GM19395 (cell line): ENCODE data around the gene DEPDC4.
A peak's percentile ranks its signal among the peaks of the same experiment; 100 is the strongest.

Experiments used
- ATAC-seq: cut with Tn5 transposase; IDR thresholded peaks from one replicate; pipeline ENCODE4 v1.9.1; 2021; ENCODE audit warnings: mild to moderate bottlenecking, moderate library complexity; ENCODE audit not compliant: unreplicated experiment

The DEPDC4 gene

DNA sequence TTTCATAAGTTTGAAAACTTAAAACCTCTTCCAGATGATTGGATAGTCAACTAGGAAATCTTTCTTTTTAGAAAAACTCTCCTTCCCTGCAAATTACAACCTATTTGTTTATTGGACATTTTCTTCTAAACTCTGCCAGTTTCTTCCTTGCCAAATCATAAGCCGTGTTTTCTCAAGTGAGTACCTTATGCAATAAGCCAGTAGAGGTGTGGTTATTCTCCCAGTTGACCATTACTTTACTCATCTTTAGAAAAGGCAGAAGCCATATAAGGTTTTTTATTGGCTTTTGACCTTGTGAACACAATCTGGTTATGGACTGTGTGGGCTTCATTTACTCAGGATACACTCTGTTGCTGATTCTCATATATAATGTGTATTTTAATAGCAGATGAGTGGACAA, 51.7 kb downstream of the DEPDC4 start:
- no peak for ATAC-seq

DNA sequence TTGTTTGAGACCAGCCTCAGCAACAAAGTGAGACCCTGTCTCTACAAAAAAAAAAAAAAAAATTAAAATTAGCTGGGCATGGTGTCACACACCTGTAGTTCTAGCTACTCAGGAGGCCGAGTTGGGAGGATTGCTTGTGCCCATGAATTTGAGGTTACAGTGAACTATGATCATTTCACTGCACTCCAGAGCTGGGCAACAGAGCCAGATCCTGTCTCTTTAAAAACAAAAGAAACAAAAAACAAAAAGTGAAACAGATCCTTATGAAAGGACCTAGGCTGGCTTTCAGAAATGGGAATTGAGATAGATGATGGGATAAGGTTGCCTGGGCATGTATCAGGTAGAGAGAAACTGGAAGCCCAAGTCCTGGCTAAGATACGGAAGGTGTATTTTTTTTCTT, 52.4 kb downstream of the DEPDC4 start:
- ATAC-seq, result no peak

DNA sequence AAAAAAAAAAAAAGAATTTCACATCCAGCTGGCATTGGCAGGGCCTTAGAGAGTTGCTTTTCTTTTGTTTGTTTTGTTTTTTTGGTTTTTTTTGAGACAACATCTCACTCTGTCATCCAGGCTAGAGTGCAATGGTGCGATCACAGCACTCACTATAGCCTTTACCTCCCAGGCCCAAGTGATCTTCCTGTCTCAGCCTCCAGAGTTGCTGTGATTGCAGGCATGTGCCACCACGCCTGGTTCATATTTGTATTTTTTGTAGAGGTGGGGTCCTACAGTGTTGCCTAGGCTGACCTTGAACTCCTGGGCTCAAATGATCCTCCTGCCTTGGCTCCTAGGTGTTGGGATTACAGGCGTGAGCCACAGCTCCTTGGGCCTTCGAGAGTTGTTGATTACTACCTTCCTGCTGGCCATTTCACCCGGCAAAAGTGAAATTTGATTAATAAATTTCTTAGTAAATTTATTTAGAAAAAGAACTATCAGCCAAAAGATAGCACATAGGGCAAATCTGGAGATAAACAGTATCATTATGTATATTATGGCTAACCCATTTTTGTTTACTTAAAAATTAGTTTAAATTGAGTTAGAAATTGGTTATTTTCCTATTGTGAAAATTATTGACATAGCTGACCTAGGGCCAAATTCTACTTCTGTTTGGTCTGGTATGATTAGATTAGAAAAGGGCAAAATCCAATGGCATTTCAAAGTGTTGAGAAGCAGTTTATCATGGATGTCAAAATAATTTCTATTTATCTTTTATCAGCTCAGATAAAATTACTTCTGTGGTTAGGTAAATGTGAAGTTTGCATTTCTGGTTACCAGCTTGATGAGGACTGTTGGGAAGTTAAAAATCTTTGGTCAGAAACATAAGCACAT, 53.6 kb downstream of the DEPDC4 start:
- ATAC-seq, result no peak

DNA sequence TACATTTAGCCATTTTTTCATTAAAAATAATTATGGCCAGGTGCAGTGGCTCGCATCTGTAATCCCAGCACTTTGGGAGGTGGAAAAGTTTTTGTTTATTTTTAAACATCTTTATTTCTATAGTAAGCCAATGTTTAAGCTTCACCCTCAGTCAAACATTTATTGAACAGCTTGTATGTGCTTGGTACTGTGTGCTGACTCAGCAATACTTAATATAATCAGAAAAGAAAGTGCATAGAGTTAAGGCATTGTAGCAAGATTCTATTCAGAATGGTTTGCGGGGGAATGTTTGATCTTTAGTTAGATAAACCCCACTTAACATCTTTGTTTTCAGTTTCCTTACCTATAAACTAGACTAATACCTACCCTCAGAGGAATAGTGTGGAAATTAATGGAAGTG, 55.2 kb downstream of the DEPDC4 start:
- no peak for ATAC-seq

DNA sequence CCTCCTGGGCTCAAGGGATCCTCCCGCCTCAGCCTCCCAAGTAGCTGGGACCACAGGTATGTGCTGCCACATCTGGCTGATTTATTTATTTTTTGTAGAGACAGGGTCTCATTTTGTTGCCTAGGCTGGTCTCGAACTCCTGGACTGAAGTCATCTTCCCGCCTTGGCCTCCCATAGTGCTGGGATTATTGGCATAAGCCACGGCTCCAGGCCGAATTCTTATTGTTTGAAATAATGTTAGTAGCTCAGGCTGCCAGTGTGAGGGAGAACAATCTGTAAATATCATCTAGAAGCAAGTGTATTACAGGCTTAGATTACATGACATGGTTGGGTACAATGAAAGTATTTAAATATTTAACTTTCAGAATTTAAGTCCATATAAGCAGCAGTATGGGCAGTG, 58.0 kb downstream of the DEPDC4 start:
- no peak for ATAC-seq

DNA sequence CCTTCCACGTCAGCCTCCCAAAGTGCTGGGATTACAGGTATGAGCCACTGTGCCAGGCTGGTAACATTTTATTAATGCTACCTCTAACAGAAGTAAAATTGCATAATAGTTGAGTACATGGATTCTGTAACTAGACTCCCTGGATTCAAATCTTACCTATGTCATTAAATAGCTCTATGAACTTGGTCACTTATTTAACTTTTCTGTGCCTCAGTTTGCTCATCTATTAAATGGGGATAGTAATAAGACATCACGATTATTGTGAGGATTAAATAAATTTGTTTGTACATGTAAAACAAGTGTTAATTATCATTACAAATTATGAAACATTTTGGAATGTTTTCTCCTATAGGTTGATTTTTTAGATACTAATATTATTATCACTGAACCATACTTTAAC, 59.6 kb downstream of the DEPDC4 start:
- no peak for ATAC-seq

DNA sequence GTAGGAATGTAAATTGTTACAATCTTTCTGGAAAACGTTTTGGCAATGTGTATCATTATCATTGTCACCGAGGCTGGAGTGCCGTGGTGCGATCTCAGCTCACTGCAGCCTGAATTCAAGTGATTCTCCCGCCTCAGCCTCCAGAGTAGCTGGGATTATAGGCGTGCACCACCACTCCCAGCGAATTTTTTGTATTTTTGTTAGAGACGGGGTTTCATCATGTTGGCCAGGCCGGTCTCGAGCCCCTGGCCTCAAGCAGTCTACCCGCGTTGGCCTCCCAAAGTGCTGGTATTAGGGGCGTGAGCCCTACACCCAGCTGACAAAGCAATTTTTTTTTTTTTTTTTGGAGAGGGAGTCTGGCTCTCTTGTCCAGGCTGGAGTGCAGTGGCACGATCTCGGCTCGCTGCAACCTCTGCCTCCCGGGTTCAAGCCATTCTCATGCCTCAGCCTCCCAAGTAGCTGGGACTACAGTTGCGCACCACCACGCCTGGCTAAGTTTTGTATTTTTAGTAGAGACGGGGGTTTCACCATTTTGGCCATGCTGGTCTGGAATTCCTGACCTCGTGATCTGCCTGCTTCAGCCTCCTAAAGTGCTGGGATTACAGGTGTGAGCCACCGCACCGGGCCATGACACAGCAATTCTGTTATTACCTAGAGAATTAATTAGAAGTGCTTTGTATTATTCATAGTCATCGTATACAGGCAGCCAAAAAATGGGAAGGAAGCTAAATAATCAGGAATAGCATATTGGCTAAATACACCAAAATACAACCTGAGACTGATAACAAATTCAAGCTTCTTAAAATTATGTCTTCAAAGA, 65.1 kb downstream of the DEPDC4 start:
- no peak for ATAC-seq

DNA sequence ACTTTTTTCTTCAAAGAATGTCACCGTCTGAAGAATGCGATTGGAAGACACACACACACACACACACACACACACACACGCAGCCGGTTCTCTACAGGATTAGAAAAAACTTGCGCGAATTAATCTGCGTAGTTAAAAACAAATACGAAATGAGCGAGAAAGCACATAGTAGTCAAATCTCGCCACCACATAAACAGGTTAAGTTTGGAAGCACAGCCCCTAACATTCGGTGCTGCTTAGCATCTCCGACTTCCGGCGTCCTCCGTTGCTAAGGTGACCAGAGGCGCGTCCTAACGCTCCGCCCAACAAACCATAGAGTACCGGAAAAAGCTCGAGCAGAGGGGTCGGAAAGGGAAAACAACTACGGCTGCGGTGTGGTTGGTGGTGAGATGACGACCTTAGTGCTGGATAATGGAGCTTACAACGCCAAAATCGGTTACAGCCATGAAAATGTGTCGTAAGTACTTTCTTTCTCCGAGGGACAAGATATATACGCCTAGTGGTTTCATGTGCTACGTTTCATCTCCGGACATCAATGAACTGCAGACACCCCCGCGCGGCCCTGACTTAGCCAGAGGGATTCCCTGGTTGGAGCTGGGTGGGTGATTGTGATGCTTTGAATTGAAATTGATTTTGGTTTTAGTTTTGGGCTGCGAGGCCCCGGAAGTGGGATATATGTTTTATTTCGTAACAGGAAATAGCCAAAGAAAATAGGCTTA, 66.3 kb downstream of the DEPDC4 start, which contains the start of gene ACTR6:
Gene ACTR6, plus strand, starts transcription at position 353 of the 719 bp plus-strand sequence. Its CDS starts 37 bp downstream, at position 390.
- ATAC-seq, result peak; percentile 89

DNA sequence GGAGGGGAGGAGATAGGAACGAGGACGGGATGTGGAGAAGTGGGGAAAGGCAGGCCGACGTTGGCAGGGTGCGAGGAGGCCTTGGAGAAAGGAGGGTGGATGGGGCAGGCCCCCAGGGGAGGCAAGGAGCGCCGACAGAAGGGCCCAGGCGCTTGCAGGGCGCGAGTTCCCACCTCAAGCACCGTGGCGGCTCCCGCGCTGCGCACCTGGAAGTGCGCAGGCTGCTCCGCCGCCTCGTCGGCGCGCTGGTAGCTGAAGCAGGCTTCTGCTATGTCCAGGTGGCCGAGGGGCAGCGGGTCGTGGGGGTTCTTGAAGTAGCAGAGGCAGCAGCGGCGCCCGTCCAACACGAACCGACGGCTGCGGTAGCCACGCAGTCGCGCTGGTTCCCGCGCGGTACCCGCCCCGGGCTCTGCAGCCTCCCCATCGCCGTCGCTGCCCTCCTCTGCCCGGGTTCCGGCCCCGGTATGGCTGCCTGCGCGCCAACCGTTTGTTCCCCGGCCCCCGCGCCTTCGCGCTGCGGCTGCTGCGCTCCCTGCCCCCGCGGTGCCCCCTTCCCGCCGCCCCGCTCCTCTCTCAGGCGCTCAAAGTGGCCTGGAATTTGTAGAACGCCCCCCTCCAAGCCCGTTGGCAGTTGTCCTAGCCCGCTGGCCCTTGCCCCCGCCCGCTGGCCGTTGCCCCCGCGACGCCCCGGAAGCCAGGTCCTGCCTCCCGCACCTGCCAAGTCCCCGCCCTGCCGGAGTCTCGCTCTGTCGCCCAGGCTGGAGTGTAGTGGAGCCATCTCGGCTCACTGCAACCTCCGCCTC, 67.3 kb downstream of the DEPDC4 start:
- peak; percentile 69 for ATAC-seq

DNA sequence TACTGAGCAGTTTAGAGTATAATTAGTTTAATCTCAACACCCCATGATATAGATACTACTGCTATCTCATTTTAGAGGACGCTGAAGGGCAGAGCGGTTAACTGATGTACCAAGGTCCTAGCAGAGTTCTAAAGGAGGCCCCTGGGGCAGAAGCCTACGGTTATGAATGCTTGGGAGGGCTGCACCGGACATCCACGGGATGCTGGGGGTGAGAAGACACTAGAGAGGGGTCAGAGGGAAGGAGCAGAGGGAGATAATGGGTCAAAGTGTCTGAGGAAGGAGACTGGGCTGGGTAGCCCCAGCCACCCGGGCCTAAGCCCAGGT, 67.9 kb downstream of the DEPDC4 start:
- ATAC-seq, result peak; percentile 14

DNA sequence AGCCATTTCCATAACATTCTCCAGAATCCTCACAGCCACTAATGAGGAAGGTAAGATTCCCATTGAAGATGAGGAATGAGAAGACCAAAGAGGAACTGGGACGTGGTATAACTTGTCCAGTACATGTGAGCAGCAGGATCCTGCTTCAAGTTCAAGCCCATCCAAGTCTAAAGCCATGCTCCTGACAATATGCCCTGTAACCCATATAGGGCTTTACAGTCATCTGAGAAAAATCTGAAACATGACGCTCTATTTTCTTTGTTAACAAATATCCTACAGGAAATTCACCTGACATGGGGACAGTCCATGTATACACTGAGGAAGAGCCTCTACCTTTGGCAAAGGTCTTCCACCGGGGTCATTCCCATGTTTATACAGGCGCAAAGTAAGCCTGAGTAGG, 69.4 kb downstream of the DEPDC4 start:
- no peak for ATAC-seq

DNA sequence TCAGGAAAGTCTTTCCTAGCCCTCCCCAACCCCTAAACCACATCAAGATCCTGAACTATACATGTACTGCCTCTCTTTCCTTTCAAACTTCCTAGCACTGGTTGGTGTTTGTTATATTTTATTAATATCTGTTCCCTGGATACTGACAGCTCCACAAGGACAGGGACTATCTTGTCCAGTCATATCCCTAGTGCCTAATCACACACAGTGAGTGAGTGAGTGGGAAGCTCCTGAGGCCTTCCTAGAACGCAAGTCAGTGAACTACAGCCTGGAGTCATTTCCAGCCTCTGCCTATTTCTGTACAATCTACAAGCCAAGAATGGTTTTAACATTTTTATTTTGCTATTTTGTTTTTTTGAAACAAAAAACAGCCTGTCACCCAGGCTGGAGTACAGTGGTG, 73.8 kb downstream of the DEPDC4 start:
- ATAC-seq, result no peak
